HG03039 (cell line): ENCODE measurements around the gene PREX1.

ENCODE experiments used
- ATAC-seq: cut with Tn5 transposase; IDR thresholded peaks from one replicate; pipeline ENCODE4 v1.9.1; 2021; ENCODE audit warnings: mild to moderate bottlenecking, moderate library complexity; ENCODE audit not compliant: unreplicated experiment

PREX1 gene

GRCh38 chr20:48687117-48687800, 140.5 kb downstream of the PREX1 start:
- ATAC-seq, result no peak

DNA sequence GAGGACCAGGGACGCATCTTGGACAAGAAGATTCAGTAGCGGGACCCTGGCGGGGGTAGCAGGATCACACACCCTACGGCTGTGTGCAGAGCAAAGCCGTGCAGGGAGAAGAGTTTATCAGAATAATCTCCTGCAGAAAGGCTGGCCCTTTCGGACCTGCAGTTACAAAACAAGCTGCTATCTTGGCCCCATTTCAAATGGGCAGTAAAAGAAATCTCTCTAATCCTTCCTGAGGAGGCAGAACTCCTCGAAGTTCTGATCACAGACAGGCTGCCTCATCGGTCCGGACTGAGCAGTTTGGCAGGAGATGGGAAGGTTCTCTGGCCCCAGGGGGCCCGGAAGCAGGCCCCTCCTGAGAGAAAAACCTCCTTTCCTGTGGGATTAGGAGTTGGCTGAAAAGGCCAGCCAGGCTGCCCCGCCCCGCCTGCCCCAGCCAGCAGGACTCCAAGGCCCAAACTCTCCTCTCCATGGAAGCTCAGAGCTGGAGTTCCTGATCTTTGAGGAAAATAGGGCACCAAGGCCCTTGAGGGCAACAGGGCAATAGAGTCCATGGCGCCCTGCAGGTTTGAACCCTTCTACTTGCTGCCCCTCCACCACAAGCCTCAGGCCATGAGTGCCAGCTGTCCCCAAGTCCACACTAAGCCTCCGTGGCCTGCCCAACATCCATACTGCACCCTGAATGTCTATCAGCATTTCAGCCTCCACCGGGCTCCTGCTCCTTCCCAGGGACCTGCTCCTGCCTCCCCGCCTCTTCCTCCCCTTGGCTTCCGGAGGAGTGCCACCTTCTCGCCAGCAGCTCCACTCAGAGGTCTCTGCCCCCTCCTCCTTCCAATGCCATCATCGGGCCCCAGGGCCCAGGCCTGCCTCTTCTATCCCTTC, 141.3 kb downstream of the PREX1 start:
- ATAC-seq, result no peak

DNA sequence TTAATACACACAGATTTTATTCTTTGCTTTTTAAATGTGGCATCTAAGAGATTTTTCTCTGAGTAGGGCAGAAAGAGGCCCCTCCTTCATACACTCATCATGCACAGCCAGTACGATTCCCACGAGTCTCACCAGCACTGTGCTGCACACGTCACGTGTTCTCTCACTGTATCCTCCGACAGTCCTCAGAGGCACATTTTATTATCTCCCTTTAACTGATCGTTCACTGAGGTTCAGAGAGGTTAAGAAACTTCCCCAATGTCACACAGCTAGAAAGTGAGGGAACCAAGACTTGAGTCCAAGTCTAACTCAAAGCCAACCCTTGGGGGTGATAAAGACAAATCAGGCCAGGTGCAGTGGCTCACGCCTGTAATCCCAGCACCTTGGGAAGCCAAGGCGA, 142.5 kb downstream of the PREX1 start:
- no peak for ATAC-seq

DNA sequence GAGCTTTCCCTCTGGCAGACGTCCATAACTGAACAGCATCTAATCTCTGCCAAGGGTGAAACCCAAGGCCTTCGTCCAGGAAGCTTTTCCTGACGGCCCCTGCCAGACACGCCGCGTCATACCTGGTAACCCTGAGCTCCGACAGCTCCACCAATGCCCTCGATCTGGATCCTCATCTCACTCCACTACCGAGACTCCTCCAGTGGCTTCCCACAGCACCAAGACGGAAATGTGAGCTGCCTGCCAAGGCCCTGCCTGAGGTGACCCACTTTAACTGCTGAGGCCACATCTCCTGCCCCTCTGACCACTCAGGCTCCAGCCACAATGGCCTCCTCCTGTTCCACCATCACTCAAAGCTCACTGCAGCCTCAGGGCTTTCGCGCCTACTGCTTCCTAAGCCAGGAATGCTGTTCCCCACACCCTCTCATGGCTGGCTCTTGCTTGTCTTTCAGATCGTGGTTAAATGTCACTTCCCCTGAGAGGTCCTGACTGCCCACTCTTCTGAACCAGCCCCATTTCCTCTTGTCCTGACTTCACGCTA, 143.2 kb downstream of the PREX1 start:
- ATAC-seq, result no peak

DNA sequence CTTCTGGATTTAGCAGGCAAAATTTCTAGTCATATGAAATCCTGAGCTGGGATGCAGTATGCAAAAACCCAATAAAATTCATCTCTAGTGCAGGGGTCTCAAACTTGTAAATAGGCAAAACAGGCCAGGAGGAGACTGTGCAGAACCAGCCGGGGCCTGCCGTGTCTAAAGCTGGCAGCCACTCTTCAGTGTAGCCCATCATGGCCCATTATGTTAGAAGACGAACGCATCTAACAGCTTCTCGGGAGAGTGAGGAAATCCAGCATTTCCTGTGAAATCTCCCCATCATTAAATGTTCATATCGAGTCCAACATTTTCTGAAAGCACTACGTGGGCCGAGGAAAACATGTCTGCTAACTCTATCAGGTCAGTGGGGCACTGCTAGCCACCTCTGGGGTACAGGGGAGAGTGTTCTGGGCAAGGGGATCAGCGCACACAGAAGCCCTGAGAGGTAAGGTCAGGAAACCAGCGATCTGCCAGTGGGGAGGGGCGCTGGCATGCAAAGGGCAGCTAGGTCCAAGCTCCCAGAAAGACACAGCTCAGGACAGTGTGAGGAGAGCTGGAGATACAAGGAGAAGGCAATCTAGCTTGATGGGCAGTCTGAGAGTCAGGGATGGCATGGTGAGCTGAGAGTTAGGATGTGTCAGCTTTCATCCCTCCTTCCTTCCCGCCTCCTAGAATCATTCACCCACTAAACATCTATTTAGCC, 144.2 kb downstream of the PREX1 start:
- no peak for ATAC-seq

- ATAC-seq, result no peak
Observed at GRCh38 chr20:48682529-48683363, 145.1 kb downstream of the PREX1 start.

- ATAC-seq, result no peak
Observed at GRCh38 chr20:48681873-48682426, 145.8 kb downstream of the PREX1 start.

- no peak for ATAC-seq
Observed at GRCh38 chr20:48681201-48681872, 146.5 kb downstream of the PREX1 start.

DNA sequence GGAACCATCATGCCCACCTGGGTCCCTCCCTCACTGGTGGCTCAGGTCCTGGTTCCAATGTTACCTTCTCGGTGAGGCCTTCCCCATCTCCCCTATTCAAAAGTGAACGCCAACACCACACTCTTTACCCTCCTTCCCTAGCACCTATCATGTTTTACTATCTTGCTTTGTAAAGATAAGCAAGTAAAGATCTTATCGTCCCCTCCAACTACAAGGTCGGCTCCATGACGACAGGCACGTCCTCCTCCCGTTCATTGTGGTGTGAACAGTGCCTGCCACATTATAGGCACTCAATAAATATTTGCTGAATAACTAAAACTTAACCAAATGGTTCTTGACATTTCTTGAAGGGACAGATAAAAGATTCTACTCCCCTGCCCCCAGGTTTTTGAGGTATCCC, 147.1 kb downstream of the PREX1 start:
- ATAC-seq, result no peak

DNA sequence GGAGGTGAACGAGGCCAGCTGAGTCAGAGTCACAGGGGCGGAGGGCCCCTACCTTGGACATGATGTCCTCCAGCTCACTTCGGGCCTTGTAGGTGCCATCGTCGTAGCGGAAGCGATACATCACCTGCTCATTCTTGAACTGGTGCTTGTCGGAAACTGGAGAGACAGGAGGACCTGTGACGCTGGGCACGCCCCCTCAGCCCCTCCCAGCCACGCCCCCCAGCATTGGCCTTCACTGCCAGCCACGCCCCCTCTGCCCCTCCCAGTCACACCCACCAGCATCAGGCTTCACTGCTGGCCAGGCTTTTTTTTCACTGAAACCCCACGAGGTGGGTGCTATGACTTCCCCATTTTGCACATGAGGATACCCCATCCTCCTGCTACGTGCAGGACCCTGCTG, 148.2 kb downstream of the PREX1 start:
- no peak for ATAC-seq

DNA sequence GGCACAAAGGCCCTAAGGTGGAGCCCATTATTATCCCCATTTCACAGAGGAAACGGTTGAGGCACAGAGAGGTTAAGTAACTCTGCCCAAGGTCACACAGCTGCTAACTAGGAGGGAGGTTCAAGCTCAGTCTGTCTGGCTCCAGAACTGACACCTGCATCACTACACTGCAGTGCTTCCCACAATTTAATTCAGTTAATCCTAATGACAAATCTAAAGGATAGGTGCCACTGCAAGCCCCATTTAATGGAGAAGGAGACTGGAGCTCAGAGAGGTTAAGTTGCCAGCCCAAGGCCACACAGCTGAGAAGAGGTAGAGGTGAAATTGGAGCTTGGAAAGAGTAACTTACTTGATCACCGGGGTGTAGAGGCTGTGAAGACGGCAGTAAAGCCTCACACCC, 148.8 kb downstream of the PREX1 start:
- ATAC-seq, result no peak

DNA sequence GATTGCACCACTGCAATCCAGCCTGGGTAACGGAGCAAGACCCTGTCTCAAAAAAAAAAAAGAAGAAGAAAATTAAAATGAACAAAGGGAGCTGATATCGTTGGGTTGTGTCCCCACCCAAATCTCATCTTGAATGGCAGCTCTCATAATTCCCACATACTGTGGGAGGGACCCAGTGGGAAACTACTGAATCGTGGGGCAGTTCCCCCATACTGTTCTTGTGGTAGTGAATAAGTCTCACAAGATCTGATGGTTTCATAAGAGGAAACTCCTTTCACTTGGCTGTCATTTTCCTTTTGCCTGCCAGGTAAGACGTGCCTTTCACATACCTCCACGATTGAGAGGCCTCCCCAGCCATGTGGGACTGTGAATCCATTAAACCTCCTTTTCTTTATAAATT, 149.4 kb downstream of the PREX1 start:
- no peak for ATAC-seq

DNA sequence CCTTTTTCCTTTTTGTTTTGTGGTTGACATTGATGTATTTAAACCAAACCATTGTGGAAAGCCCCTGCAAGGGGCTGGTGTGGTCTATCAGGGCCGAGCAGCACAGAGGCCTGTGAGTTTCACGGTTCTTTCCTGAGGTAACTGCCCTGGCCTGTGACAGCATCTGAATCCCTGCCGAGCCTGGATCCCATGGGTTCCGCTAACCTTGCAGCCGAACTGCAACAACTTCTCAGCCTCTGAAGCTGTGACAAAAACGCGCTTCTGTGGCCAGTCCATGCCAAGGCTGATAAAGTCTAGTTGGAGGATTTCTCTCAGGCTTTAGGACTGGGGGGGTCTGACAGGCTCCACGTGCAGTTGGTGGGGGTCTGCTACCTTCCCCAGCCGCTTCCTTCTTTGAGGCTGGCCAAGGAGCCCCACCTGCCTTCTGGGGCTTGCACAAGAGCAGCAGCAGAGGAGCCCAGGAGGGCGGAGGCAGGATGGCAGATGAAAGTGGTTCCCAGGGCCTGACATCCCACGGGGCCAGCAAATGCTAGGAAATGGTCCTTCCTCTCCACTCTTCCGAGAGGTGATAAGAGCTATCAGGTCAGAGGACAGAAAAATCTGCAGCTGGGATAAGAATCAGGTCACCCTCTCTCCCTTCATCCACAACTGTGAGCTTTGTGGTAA, 150.9 kb downstream of the PREX1 start:
- ATAC-seq, result no peak

DNA sequence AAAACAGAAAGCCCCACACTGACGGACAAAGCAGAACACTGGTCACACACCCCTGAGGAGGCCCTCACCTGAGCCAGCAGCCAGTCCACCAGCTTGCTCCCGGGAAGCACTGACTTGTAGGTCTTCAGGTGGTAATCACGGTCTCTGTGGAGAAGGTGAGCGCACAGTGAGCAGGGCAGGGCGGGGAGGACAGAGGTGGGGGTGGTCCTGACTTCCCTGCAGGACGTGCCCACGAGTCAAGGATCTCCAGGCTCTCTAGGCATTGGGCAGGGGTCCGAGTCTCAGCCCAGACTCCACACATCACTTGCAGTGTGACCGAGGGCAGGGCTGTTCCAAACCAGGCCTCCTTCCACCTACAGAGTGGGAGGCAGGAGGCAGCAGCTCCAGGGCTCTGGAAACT, 151.7 kb downstream of the PREX1 start:
- ATAC-seq, result no peak

DNA sequence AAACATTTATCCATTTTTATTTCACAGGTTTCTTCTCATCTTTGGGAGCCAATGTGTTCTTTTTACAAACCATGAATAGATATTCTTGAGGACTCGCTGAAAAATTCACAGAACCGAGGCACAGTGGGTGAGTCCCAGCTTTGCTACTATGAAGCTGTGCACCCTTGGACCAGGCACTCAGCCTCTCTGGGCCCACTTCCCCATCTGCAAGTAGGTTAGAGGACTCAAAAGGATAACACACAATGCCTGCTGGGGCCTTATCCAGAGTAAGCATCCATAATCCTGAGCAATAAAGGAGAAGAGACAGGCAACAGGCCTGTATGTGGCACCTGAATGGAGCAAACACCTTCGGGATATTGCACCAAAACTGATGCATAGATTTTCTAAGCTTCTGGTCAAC, 153.3 kb downstream of the PREX1 start:
- ATAC-seq, result no peak

DNA sequence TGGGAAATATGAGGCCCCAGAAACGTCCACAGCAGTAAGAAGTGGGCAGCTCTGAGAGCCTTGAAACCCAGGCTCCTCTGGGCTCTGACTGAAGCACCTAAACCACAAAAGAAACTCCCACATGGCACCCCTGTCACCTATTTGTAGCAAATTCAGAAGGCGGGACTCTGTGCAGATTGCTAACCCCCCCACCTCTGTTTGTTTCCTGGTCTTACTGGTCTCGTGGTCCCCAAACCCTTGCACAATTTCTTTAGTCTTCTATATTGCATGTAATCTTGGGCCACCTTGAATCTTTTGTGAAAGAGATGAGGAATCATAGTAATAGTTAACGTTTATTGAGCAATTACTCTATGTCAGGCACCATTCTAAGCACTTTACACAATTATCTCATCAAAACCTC, 154.3 kb downstream of the PREX1 start:
- no peak for ATAC-seq

DNA sequence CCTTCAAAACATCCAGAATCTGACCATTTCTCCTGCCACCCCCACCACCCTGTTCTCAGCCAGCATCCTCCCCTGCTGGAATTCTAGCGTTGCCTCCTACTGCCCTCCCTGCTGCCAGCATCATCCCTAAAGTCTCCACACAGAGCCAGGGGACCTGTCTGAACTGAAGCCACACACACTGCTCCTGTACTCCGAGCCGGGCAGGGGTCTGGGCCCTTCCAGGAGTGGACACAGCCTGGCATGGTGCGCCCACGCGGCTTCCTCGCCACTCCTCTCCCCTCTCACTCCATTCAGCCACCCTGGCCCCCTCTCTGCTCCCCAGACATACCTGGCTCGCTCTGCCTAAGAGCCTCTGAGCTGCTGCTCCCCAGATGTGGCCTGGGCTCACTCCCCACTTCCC, 155.5 kb downstream of the PREX1 start:
- no peak for ATAC-seq

- ATAC-seq, result no peak
Observed at GRCh38 chr20:48671141-48671540, 156.7 kb downstream of the PREX1 start.

GRCh38 chr20:48669946-48670605, 157.7 kb downstream of the PREX1 start:
- no peak for ATAC-seq
